Stimulated activated naive CD4-positive, alpha-beta T cell (primary cell): ENCODE data around the gene ARHGAP22.
A peak's percentile ranks its signal among the peaks of the same experiment; 100 is the strongest.

ENCODE experiments used
- DNase-seq, 6 experiments: peaks; one replicate each; lab custom pipeline; 2025; lab: John Stamatoyannopoulos, UW

The ARHGAP22 gene

GRCh38 chr10:48552946-48553564 is 51.8 kb downstream of the ARHGAP22 start:
- no peak for DNase-seq

DNA sequence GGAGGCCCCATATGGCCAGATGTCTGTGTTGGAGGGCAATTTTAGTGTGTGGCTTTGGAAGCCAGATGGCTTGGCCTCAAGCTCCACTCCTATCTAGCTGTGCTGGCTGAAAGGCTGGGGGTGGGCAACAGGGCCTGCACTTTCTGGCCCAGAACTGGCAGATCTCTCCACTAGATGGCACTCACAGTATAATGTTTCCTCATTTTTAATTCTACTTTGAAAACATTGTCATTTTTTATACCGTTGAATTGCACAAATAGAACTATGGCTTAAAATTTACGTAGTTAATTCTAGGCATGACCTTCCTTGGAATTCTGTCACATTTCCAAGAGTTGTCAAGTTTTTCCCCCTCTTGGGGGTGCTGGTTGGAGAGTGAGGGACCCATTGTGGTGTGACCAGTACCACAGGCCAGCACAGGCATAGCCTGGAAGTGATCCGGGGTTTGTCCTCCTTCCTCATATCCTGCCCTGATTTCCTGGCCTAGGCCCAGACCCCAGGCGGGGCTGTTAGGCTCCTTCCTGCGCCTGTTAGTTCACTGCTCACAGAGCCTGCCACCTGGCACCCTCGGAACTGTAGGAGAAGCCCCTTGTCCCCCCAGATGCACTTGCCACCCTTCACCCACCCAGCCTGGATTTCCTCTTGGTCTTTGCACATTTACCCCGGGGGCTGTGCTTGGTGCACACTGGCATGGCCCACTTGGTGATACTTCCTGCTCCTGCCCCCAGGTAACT is 52.8 kb downstream of the ARHGAP22 start:
- peak in 1 of 6 experiments; percentile 1 for DNase-seq

DNA sequence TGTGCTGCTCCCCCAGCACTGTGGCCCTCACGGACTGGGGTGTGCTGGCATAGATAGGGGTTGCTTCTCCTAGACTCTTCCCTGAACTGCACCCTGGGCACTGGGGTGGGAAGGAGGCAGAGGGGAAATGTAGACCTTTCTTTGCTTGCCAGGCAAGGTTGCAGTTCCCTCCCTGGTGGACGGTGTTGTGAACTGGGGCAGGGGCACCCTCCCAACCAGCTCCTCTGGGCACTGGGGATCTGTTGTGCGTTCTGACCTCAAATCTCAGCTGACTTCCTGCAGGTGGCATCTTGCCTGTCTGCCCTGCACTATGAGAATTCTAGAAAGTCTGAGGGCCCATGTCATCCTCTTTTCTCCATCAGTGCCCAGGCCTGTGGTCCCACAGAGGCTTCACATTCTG is 53.9 kb downstream of the ARHGAP22 start:
- DNase-seq: no peak

- no peak for DNase-seq
Measured at GRCh38 chr10:48550071-48550691, 54.7 kb downstream of the ARHGAP22 start.

DNA sequence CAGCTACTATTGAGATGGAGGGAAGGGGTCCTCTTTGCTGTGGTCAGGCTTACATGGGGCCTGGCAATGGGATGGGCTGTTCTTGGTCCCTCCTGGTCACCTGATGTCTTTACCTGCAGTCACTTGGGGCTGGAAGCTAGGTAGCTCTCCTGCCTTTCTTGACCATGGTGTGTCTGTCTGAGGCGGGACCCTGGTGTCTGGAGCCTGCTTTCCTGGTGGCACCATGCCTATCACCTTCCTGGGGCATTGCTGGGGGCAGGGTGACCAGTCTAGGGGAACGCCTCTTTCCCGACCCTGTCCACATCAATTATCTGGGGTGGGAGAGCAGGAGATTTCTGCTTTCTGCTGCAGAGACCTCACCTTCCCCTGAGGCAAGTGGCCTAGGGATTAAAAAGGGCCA is 55.6 kb downstream of the ARHGAP22 start:
- DNase-seq: no peak

- DNase-seq: no peak
Measured at GRCh38 chr10:48548531-48549135, 56.2 kb downstream of the ARHGAP22 start.

DNA sequence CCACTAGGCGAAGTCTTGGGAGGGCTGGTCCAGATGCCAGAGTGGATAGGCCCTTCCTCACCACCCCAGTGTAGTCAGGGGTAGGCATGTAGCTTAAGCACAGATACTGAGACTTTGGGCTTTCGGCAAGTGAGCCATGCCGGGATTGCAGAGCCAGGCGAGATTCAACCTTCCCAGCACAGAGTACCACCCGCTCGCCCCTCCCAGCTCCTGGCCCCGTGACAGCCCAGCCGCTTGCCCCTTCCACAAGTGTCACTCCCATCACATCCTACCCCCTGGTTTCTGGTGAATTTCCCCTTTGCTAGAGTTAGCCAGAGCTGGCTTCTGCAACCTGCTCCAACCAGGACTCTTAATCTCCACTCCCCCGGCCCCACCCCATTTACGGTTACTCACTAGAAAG is 56.9 kb downstream of the ARHGAP22 start:
- no peak for DNase-seq

GRCh38 chr10:48547061-48547895 is 57.6 kb downstream of the ARHGAP22 start:
- no peak for DNase-seq

DNA sequence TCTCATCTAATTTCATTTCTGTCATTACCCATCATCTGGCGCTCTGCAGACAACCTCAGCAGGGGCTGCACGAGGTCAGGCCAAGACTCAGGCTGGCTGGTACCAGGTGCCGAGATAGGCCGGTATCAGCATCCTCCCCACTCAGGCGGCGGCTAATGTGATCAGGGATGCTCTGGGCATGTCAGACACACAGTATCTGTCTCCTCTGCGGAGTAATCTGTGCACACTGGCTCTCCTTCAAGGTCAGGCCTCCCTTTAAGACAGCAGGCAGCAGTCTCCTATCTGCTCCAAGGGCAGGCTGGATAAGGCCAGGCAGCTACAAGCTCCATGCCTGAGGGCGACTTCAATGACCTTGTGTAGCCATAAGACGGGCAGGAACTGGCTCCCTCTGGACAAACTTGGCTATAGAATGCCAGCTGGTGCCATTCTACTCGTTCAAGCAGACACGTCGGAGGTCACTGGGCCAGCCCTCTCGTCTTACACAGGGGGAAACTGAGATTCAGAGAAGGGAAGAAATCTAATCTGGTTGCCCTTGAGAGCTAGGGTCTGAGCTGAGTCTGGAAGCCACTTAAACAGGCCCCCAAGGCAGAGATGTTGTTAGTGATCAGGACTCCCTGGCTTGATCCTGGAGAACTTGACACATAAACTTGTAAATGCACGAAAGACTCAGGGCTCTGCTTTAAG is 59.3 kb downstream of the ARHGAP22 start:
- DNase-seq: no peak

DNA sequence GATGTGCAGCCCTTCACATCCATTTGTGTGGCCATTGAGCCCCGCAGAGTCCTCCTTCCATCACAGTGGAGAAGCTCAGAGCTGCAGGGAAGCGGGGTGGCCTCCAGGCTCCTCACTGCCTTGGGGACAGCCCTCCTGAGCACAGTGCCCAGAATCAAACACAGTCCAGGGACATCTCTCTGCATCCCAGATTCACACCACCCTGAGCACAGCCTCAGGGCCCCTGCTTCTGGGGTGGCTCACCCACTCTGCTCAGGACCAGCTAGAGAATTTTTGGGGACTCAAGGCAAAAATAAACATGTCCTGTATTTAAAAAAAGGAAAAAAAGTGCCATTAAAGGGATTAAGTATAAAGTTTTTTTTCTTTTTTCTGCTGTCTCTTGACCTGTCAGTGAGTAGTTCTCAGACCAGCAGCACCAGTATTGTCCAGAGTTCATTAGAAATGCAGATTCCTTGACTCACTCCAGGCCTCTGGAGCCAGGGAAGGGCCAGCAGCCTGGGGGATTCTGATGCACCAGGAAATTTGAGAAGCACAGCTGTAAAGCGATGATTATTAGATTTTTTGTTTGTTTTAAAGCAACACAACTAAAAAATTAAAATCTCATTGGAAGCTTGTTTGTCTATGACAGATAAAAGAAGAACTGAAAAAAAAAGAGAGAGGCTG is 61.6 kb downstream of the ARHGAP22 start:
- no peak for DNase-seq

DNA sequence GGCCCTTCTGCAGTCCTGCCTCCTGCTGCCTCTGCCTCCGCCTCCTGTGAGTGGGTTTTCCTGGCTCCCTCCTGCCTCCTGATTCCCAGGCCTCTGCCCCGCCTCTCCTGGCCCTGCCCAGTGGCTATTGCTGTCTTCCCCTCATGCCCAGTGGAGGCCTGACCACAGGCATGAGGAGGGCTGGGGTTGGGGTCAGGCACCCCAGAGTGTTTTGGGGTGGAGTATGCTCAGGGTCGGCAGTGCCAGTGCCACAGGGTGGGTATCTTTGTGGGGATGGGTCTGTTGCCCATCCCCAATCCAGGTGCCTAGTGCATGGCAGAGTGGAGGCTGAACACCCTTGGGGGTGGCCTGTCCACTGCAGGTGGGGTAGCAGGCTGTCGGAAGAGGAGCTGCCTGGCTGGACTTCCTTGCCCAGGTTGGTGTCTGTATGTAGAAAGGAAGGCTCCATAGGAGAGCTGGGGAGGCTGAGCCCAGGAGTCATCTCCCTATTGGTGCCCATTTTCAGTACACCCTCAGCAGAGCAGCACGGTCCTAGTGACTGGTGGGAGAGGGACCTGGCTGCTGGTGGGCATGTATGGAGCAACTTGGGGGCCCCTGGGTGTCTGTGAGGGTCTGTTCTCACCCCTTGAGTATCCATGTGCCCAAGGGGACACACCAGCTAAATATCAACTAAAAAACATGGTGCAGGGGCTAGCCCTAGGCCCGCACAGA is 62.2 kb downstream of the ARHGAP22 start:
- no peak for DNase-seq

- DNase-seq: no peak
Measured at GRCh38 chr10:48541144-48541795, 63.6 kb downstream of the ARHGAP22 start.

- DNase-seq: no peak
Measured at GRCh38 chr10:48538611-48539010, 66.3 kb downstream of the ARHGAP22 start.

- DNase-seq: no peak
Measured at GRCh38 chr10:48536916-48537890, 67.7 kb downstream of the ARHGAP22 start.

DNA sequence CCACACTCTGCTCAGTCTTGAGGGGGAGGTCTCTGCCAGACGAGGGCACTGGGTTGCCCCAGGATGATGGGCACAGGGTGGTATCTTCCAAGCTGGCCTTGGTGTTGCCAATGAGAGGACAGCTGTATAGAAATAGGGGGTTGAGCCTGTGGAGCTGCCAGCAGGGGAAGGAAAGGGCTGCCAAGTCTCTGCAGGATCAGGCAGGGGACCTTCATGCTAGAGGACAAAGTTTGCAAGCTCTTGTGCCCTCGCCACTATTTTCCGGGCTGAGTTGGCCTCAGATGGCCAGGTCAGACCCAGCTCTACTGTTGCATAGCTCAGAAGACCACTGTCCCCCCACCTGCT is 68.7 kb downstream of the ARHGAP22 start:
- DNase-seq: no peak

GRCh38 chr10:48535416-48536155 is 69.3 kb downstream of the ARHGAP22 start:
- no peak for DNase-seq

DNA sequence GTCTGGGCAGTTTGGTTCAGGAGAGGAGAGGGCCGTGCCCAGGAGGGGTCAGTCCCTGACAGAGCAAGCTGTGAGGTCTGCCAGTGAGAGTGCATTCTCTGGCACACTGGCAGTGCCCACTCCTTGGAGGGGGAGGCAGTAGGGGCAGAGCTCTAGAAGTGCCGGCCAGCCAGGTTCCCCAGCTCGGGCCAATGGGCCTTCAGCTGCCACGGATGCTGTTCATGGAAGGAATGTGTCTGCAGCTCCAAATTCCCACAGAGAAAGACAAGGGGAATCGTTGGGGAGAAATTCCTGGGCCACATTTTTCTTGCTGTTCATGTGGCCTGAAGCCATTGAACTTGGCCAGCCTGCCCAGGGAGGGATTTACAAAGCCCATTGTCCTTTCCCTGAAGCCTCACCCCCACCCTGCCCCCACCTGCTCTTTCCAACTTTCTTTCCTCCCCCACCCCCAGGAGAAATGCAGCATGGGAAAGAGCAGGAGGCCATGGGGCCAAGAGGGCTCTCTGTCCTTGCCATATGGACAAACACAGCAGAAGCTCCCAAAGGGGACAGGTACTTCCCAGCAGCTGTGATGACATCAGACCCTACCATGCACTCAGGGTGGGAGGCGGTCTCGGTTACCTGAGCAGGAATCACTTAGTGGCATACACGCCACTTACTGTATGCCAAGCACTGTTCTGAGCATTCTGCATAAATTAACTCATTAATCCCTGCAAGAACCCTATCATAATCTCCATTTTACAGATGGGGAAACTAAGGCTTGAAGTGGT is 70.7 kb downstream of the ARHGAP22 start:
- no peak for DNase-seq
